Mesangial cell (primary cell): ENCODE measurements around the gene PCNA. TPM values are rescaled to one million over a fixed set of nuclear protein-coding genes. Genes with fewer than 3 reads are reported as not detected.

Experiments
- total RNA-seq: library from RNA; depleted of rRNA; stranded (reverse); fragments of >200 nt; gene quantifications from 2 replicates; pipeline ENCODE4 v1.2.3, GENCODE V29; 2015

PCNA gene
- total RNA-seq = 43.0 and 257 TPM in 2 replicates

GRCh38 chr20:5119435-5120184 lies at the start of gene PCNA:
PCNA (minus strand) TSS chr20:5119958; CDS start chr20:5119798, 160 bp downstream.

GRCh38 chr20:5126512-5127203 lies 6.9 kb upstream of the PCNA start, which contains the start of gene CDS2:
CDS2 (plus strand) TSS chr20:5127008; CDS start chr20:5127093, 85 bp downstream.

Other genes with a start within 250 kb of the PCNA start
- 7.8 and 12.9 TPM in 2 replicates for gene SLC23A2, start 118.4 kb downstream of the PCNA start, total RNA-seq
- gene TMEM230, start 6.9 kb downstream of the PCNA start, total RNA-seq = 70.0 and 85.6 TPM in 2 replicates
- gene CDS2, start 7.0 kb upstream of the PCNA start, total RNA-seq = 16.1 and 21.4 TPM in 2 replicates
- gene PROKR2, start 197.0 kb upstream of the PCNA start, total RNA-seq = not detected in 2 replicates